GM12878 (cell line): ENCODE data around the gene CCDC195. TPM values are rescaled to one million over a fixed set of nuclear protein-coding genes. Genes with fewer than 3 reads are reported as not detected.

Experiments
- ATAC-seq: fragments of 200-7000 bp; cut with Tn5 transposase; 3 replicates; pipeline ENCODE4 v1.9.1; 2020; ENCODE audit warnings: mild to moderate bottlenecking, moderate library complexity
- BruUV-seq: library from RNA; stranded (reverse); fragments of 400-500 nt; replicated peaks from 2 replicates; lab custom pipeline; 2021; lab: Mats Ljungman, UMichigan
- CTCF ChIA-PET: fragments of 300-600 bp; sonication (Branson Sonifier 250); formaldehyde crosslinking; extraction: SDS; loops from one replicate; lab custom pipeline; 2021; ENCODE audit warnings: inconsistent platforms; lab: Yijun Ruan, JAX
- POLR2A ChIA-PET: fragments of 350-600 bp; formaldehyde crosslinking; extraction: SDS; loops from one replicate; lab custom pipeline; 2021; ENCODE audit warnings: inconsistent platforms; lab: Charles Lee
- RAD21 ChIA-PET: fragments of 300-600 bp; sonication (Branson Sonifier 250); formaldehyde crosslinking; loops from one replicate; lab custom pipeline; 2023; ENCODE audit warnings: antibody characterized with exemption; ENCODE audit not compliant: unreplicated experiment; lab: Charles Lee
- SMC1A ChIA-PET: fragments of 300-600 bp; sonication (Branson Sonifier 250); formaldehyde crosslinking; loops from one replicate; lab custom pipeline; 2023; ENCODE audit not compliant: unreplicated experiment, uncharacterized antibody; lab: Charles Lee
- DNase-seq: peaks from one replicate; pipeline ENCODE4 v3.0.0-alpha.2; 2011; ENCODE audit warnings: low read depth, low spot score
- FAIRE-seq: peaks from 3 replicates; lab custom pipeline; 2011; peaks lifted over from hg19 to GRCh38; lab: Jason Lieb, UNC
- H2AFZ ChIP-seq: 2 replicates; pipeline ENCODE4 v1.6.0; 2011; ENCODE audit warnings: low read depth, low read length, control low read depth; ENCODE audit not compliant: control insufficient read depth
- H3K27ac ChIP-seq: 2 replicates; pipeline ENCODE4 v1.5.1; 2011; ENCODE audit warnings: control low read depth; ENCODE audit not compliant: control insufficient read depth, insufficient read depth
- H3K27me3 ChIP-seq, 2 experiments: replicated peaks in 1 of 2; 2 replicates each; pipeline versions ENCODE4 v1.6.0 to v1.6.1; 2011; ENCODE audit warnings: low read length in 1 of 2; ENCODE audit not compliant: control insufficient read depth in 2 of 2, insufficient read depth in 2 of 2
- H3K36me3 ChIP-seq, 2 experiments: 2 replicates each; pipeline ENCODE4 v1.5.1; 2011; ENCODE audit warnings: low read length in 1 of 2; ENCODE audit not compliant: control insufficient read depth in 2 of 2, insufficient read depth in 2 of 2
- H3K4me1 ChIP-seq: 2 replicates; pipeline ENCODE4 v1.6.1; 2011; ENCODE audit warnings: mild to moderate bottlenecking, low read length, moderate library complexity, mixed read lengths; ENCODE audit not compliant: control insufficient read depth, insufficient read depth
- H3K4me2 ChIP-seq: 2 replicates; pipeline ENCODE4 v1.6.0; 2011; ENCODE audit warnings: control low read depth; ENCODE audit not compliant: control insufficient read depth, insufficient read depth
- H3K4me3 ChIP-seq: fragments of 200-600 bp; sonication (generic); 2 replicates; pipeline ENCODE4 v1.5.1; 2016
- H3K79me2 ChIP-seq: 2 replicates; pipeline ENCODE4 v1.6.0; 2011; ENCODE audit warnings: low read length; ENCODE audit not compliant: control insufficient read depth, insufficient read depth
- H3K9ac ChIP-seq: 2 replicates; pipeline ENCODE4 v1.8.0; 2011; ENCODE audit warnings: low read length, control low read depth, mixed read lengths; ENCODE audit not compliant: control insufficient read depth, insufficient read depth
- H3K9me3 ChIP-seq: replicated peaks from 3 replicates; pipeline ENCODE4 v1.5.1; 2011; ENCODE audit warnings: mild to moderate bottlenecking, low read length; ENCODE audit not compliant: control insufficient read depth, insufficient read depth
- H4K20me1 ChIP-seq: 2 replicates; pipeline ENCODE4 v1.6.0; 2011; ENCODE audit not compliant: control insufficient read depth, insufficient read depth
- CBX3 ChIP-seq: fragments of 200-600 bp; sonication (generic); IDR thresholded peaks from 2 replicates; pipeline ENCODE4 v1.6.1; 2016; ENCODE audit warnings: low read depth, borderline replicate concordance
- CHD4 ChIP-seq: fragments of 200-600 bp; sonication (generic); IDR thresholded peaks from 2 replicates; pipeline ENCODE4 v1.6.1; 2016; ENCODE audit warnings: mild to moderate bottlenecking
- CREM ChIP-seq: IDR thresholded peaks from 2 replicates; pipeline ENCODE4 v1.6.1; 2014; ENCODE audit warnings: antibody characterized with exemption, low read depth
- E2F8 ChIP-seq: fragments of 450-650 bp; IDR thresholded peaks from 2 replicates; pipeline ENCODE4 v1.6.1; 2018; ENCODE audit warnings: mild to moderate bottlenecking, low read depth, moderate library complexity; ENCODE audit not compliant: partially characterized antibody
- IRF4 ChIP-seq: IDR thresholded peaks from 2 replicates; pipeline ENCODE4 v1.6.1; 2011; ENCODE audit warnings: low read depth, low read length
- JUNB ChIP-seq: IDR thresholded peaks from 2 replicates; pipeline ENCODE4 v1.6.1; 2016; ENCODE audit warnings: antibody characterized with exemption, mild to moderate bottlenecking
- JUND ChIP-seq: IDR thresholded peaks from 2 replicates; pipeline ENCODE4 v1.6.1; 2012; ENCODE audit warnings: low read depth, mild to moderate bottlenecking, low read length, improper control_type of control experiment, moderate library complexity
- KDM1A ChIP-seq: fragments of 200-600 bp; sonication (generic); IDR thresholded peaks from 2 replicates; pipeline ENCODE4 v1.6.1; 2016; ENCODE audit warnings: borderline replicate concordance
- NBN ChIP-seq: fragments of 450-650 bp; IDR thresholded peaks from 2 replicates; pipeline ENCODE4 v1.6.1; 2016
- POLR2A ChIP-seq: IDR thresholded peaks from 2 replicates; pipeline ENCODE4 v1.6.1; 2011; ENCODE audit warnings: low read depth, mild to moderate bottlenecking, low read length
- POU2F2 ChIP-seq: IDR thresholded peaks from 3 replicates; pipeline ENCODE4 v1.6.1; 2011; ENCODE audit warnings: low read depth, mild to moderate bottlenecking, low read length, borderline replicate concordance
- SIN3A ChIP-seq: IDR thresholded peaks from 2 replicates; pipeline ENCODE4 v1.6.1; 2012; ENCODE audit warnings: low read depth, low read length, improper control_type of control experiment
- SIX5 ChIP-seq: IDR thresholded peaks from 2 replicates; pipeline ENCODE4 v1.6.1; 2011; ENCODE audit warnings: mild to moderate bottlenecking, low read depth, low read length, moderate library complexity; ENCODE audit not compliant: severe bottlenecking
- SMAD1 ChIP-seq: fragments of 450-650 bp; IDR thresholded peaks from 2 replicates; pipeline ENCODE4 v1.6.1; 2018; ENCODE audit warnings: mild to moderate bottlenecking, low read depth; ENCODE audit not compliant: partially characterized antibody
- SPI1 ChIP-seq: IDR thresholded peaks from 2 replicates; pipeline ENCODE4 v1.6.1; 2011; ENCODE audit warnings: low read depth, mild to moderate bottlenecking, low read length, moderate library complexity, borderline replicate concordance; ENCODE audit not compliant: insufficient read depth
- SREBF2 ChIP-seq: IDR thresholded peaks from 2 replicates; pipeline ENCODE4 v1.6.1; 2012; ENCODE audit warnings: mild to moderate bottlenecking, low read length
- SRF ChIP-seq, 2 experiments: IDR thresholded peaks; 2 replicates each; pipeline ENCODE4 v1.6.1; 2011; ENCODE audit warnings: low read depth in 2 of 2, low read length in 2 of 2, mild to moderate bottlenecking in 1 of 2, moderate library complexity in 1 of 2
- TCF3 ChIP-seq: IDR thresholded peaks from 2 replicates; pipeline ENCODE4 v1.6.1; 2012; ENCODE audit warnings: low read depth, mild to moderate bottlenecking, low read length, borderline replicate concordance; ENCODE audit not compliant: insufficient read depth
- WGBS: methylation state at CpG from one replicate; pipeline ENCODE4 v1.1.6; 2016; ENCODE audit warnings: low lambda C conversion rate; ENCODE audit not compliant: insufficient replicate concordance, insufficient coverage; ENCODE audit errors: missing lambda C conversion rate; 5-methylcytosine and 5-hydroxymethylcytosine counted together
- in situ Hi-C: fragments of 300-500 bp; cut with MboI; formaldehyde crosslinking; loops from 9 replicates; pipeline ENCODE4 v1.14.3; 2018; ENCODE audit warnings: mixed read lengths
- intact Hi-C: fragments of 100-400 bp; cut with micrococcal nuclease; formaldehyde crosslinking; loops from one replicate; pipeline ENCODE4 v1.14.2; 2022; ENCODE audit not compliant: unreplicated experiment
- polyA plus RNA-seq, 11 experiments: library from polyadenylated mRNA; depleted of rRNA in 4 of 11; unstranded in 6 of 11; stranded (reverse) in 5 of 11; fragments of >200 nt; fragmentation: Nextera tagmentation in 4 of 11; fragmentation: Illumina TruSeq in 1 of 11; extraction: Ambion mirVana in 4 of 11; extraction: Trizol in 1 of 11; gene quantifications; 1 replicate in 1 of 11; 2 replicates in 10 of 11; pipeline versions ENCODE4 v1.2.1 to v1.2.3, GENCODE V29; 2011 to 2016; ENCODE audit warnings: inconsistent platforms in 2 of 11, missing spikeins in 2 of 11, low read depth in 1 of 11
- total RNA-seq, 4 experiments: library from RNA; depleted of rRNA in 3 of 4; stranded (reverse); fragments of >200 nt in 3 of 4; fragmentation: Illumina TruSeq in 1 of 4; extraction: Trizol in 1 of 4; gene quantifications; 2 replicates each; pipeline versions ENCODE4 v1.2.1 to v1.2.3, GENCODE V29; 2013 to 2021
- TF ChIP-seq, protein P1 (sequence below): fragments of 150-350 bp; IDR thresholded peaks from 2 replicates; pipeline ENCODE4 v1.6.1; 2014; ENCODE audit warnings: mild to moderate bottlenecking, low read depth, low read length
- TF ChIP-seq, protein P2 (sequence below): IDR thresholded peaks from 2 replicates; pipeline ENCODE4 v1.6.1; 2012; ENCODE audit warnings: low read depth, low read length, improper control_type of control experiment

The CCDC195 gene
- total and polyA plus RNA-seq, 10 of the 15 experiments (the other 5 are each of a cell fraction or from before 2014, with no cell fraction given): not detected

DNA sequence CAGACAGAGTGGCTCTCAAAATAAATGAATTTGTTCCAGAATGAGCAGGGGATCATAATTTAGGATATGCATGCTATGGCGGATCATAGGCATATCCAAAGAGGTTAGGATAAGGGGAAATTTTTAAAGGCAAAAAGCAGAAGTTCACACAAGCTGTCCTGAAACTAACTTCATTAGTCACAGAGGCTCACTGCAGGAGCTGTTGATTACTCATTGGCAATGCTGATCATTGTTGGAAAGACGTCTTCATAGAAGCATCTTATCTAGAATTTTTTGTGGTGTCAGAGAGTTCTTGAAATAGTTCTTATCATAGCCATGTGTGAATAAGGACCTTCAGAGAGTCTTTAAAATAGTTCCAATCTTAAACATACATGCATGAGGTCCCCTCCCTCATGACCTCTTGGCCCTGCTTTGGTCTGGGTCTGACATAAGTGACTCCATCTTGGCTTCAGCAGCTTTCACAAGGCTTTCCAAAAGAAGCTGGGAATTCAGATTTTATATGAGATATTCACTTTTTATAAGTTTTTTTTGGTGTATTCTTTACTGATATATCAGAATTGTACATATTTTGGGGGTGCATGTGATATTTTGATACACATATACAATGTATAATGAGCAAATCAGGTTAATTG lies 7.5 kb upstream of the CCDC195 start (continued):
- no peak for TF ChIP-seq CREM
- no peak for TF ChIP-seq SMAD1

DNA sequence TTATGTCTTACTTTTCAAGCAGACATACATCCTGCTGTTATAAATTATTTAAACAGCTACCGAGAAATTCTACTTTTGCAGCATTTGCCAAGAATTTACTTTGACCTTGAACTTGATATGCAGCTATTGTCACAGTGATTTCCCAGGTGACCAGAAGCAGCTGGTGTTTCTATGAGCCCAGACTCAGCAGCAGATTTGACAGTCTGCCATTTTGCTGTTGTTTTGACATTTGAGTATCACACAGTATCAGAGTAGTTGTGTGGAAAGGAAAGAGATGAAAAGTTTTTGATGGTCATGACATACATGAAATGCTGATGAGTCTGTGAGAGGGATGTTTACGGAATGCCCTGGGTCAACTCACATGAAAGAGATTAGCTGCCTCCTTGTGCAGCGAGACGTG lies 6.6 kb upstream of the CCDC195 start:
- intact Hi-C loops (no loop called here), in situ Hi-C loops (no loop called here)
- Histone ChIP-seq H3K4me1 (no peaks in the 10 kb centered on the region), H4K20me1 (no peaks in the 10 kb centered on the region), H3K9ac (no peak overlapping the region), H3K4me2 (no peak overlapping the region)
- ATAC-seq (no peak), FAIRE-seq (no peak)
- TF ChIP-seq IRF4 (no peak), JUND (no peak), JUNB (no peak), SPI1 (no peak), KDM1A (no peak), CHD4 (no peak), E2F8 (no peak), POLR2A (no peak), POU2F2 (no peak), CBX3 (no peak), SREBF2 (no peak), SIN3A (no peak), SRF (IDR thresholded peaks at IDR 0.05; ENCODE audit: low read depth in 2 of 2, low read length in 2 of 2) (no peak), TCF3 (no peak), SIX5 (no peak), NBN (no peak)
- TF ChIP-seq, protein P1, sequence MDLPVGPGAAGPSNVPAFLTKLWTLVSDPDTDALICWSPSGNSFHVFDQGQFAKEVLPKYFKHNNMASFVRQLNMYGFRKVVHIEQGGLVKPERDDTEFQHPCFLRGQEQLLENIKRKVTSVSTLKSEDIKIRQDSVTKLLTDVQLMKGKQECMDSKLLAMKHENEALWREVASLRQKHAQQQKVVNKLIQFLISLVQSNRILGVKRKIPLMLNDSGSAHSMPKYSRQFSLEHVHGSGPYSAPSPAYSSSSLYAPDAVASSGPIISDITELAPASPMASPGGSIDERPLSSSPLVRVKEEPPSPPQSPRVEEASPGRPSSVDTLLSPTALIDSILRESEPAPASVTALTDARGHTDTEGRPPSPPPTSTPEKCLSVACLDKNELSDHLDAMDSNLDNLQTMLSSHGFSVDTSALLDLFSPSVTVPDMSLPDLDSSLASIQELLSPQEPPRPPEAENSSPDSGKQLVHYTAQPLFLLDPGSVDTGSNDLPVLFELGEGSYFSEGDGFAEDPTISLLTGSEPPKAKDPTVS: no peak
- TF ChIP-seq, protein P2, sequence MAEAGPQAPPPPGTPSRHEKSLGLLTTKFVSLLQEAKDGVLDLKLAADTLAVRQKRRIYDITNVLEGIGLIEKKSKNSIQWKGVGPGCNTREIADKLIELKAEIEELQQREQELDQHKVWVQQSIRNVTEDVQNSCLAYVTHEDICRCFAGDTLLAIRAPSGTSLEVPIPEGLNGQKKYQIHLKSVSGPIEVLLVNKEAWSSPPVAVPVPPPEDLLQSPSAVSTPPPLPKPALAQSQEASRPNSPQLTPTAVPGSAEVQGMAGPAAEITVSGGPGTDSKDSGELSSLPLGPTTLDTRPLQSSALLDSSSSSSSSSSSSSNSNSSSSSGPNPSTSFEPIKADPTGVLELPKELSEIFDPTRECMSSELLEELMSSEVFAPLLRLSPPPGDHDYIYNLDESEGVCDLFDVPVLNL: no peak
- TF ChIP-seq, all 136 proteins: peak for 0
- Histone ChIP-seq H3K36me3 (no peaks in the 10 kb centered on the region), H3K9me3 (no peaks in the 10 kb centered on the region), H2AFZ (no peak overlapping the region), H3K27ac (no peak overlapping the region), H3K27me3 (no peaks in the 10 kb centered on the region), H3K4me3 (no peak overlapping the region), H3K79me2 (no peaks in the 10 kb centered on the region)
- WGBS: 82% methylated on average over 4 of the region's 4 CpGs
- ChIA-PET RAD21 (interaction anchor here (1.2 kb wide), 1 partner anchor 56 kb away, joined by 3 read pairs; no protein-coding TSS in a partner anchor), SMC1A (interaction anchor here (1.4 to 2.6 kb wide), 3 partner anchors 20 to 30 kb away, joined by 5 to 7 read pairs (median 6); no protein-coding TSS in a partner anchor), POLR2A (no interaction called here), CTCF (interaction anchor here (0.9 to 1.4 kb wide), 2 partner anchors 55 to 72 kb away, joined by 3 to 5 read pairs; no protein-coding TSS in a partner anchor)
- no peak for DNase-seq
- no TSS peak for BruUV-seq
